H1 (cell line): Measurements from ENCODE around the gene COMMD1. TPM values are rescaled to one million over a fixed set of nuclear protein-coding genes. Genes with fewer than 3 reads are reported as not detected.

ENCODE experiments used
- CTCF ChIA-PET: fragments of 300-600 bp; sonication (Branson Sonifier 250); formaldehyde crosslinking; loops from one replicate; lab custom pipeline; 2021; ENCODE audit not compliant: partially characterized antibody; lab: Charles Lee
- POLR2A ChIA-PET: fragments of 300-600 bp; sonication (Branson Sonifier 250); formaldehyde crosslinking; loops from one replicate; lab custom pipeline; 2021; ENCODE audit warnings: inconsistent platforms; ENCODE audit not compliant: partially characterized antibody; lab: Charles Lee
- DNase-seq, 2 experiments: peaks; one replicate each; pipeline versions ENCODE4 v3.0.0 to v3.0.0-alpha.2; 2010 to 2022; ENCODE audit warnings: low spot score in 2 of 2, low read depth in 1 of 2, mixed read lengths in 1 of 2
- FAIRE-seq: peaks from 2 replicates; lab custom pipeline; 2011; peaks lifted over from hg19 to GRCh38; lab: Jason Lieb, UNC
- H2AFZ ChIP-seq: 2 replicates; pipeline ENCODE4 v1.8.1; 2012; ENCODE audit warnings: low read length, inconsistent platforms
- H2AK5ac ChIP-seq: 2 replicates; pipeline ENCODE4 v1.6.1; 2013; ENCODE audit warnings: low read depth, low read length
- H2BK120ac ChIP-seq: replicated peaks from 2 replicates; pipeline ENCODE3; 2013; ENCODE audit warnings: low read depth, low read length, inconsistent platforms
- H2BK12ac ChIP-seq: 2 replicates; pipeline ENCODE4 v1.6.1; 2013; ENCODE audit warnings: low read depth, low read length
- H2BK15ac ChIP-seq: 2 replicates; pipeline ENCODE4 v1.6.1; 2013; ENCODE audit warnings: low read length
- H2BK20ac ChIP-seq: 2 replicates; pipeline ENCODE4 v1.6.1; 2013; ENCODE audit warnings: low read length
- H2BK5ac ChIP-seq: 2 replicates; pipeline ENCODE4 v1.6.1; 2013; ENCODE audit warnings: low read depth, low read length
- H3K14ac ChIP-seq: 2 replicates; pipeline ENCODE4 v1.6.1; 2013; ENCODE audit warnings: inconsistent platforms; ENCODE audit not compliant: insufficient read length
- H3K18ac ChIP-seq: 2 replicates; pipeline ENCODE4 v1.6.1; 2013; ENCODE audit warnings: low read length; ENCODE audit errors: extremely low read depth
- H3K23ac ChIP-seq: 2 replicates; pipeline ENCODE4 v1.6.1; 2013; ENCODE audit warnings: inconsistent platforms; ENCODE audit not compliant: insufficient read length
- H3K23me2 ChIP-seq: 2 replicates; pipeline ENCODE4 v1.6.1; 2013; ENCODE audit warnings: low read depth, low read length
- H3K27ac ChIP-seq: 2 replicates; pipeline ENCODE4 v1.6.1; 2011; ENCODE audit warnings: low read depth, low read length, inconsistent platforms
- H3K27me3 ChIP-seq, 4 experiments: replicated peaks in 1 of 4; 1 replicate in 1 of 4; 2 replicates in 3 of 4; pipeline versions ENCODE4 v1.6.1 to v1.8.1; 2011 to 2013; ENCODE audit warnings: low read length in 3 of 4, mild to moderate bottlenecking in 3 of 4, inconsistent platforms in 2 of 4, mixed read lengths in 2 of 4, moderate library complexity in 1 of 4; ENCODE audit not compliant: control insufficient read depth in 3 of 4, insufficient read depth in 3 of 4; ENCODE audit errors: extremely low read depth in 1 of 4
- H3K36me3 ChIP-seq, 4 experiments: 2 replicates each; pipeline versions ENCODE4 v1.6.1 to v1.8.1; 2011 to 2013; ENCODE audit warnings: mild to moderate bottlenecking in 4 of 4, low read length in 3 of 4, moderate library complexity in 2 of 4, control low read depth in 1 of 4, inconsistent platforms in 1 of 4; ENCODE audit not compliant: insufficient read depth in 4 of 4, control insufficient read depth in 2 of 4
- H3K4ac ChIP-seq: replicated peaks from 2 replicates; pipeline ENCODE3; 2013; ENCODE audit warnings: low read length, low read depth, mixed read lengths, inconsistent platforms; ENCODE audit not compliant: insufficient read length
- H3K4me1 ChIP-seq, 4 experiments: replicated peaks in 1 of 4; 1 replicate in 1 of 4; 2 replicates in 3 of 4; pipeline versions ENCODE4 v1.6.1 to v1.8.1; 2011 to 2013; ENCODE audit warnings: low read length in 3 of 4, inconsistent platforms in 2 of 4, mixed read lengths in 1 of 4; ENCODE audit not compliant: insufficient read depth in 4 of 4, control insufficient read depth in 3 of 4
- H3K4me2 ChIP-seq, 2 experiments: 2 replicates each; pipeline versions ENCODE4 v1.6.1 to v1.8.1; 2011 to 2013; ENCODE audit warnings: low read depth in 2 of 2, low read length in 2 of 2, control low read depth in 1 of 2, inconsistent platforms in 1 of 2, mild to moderate bottlenecking in 1 of 2; ENCODE audit not compliant: insufficient read depth in 1 of 2
- H3K4me3 ChIP-seq, 4 experiments: fragments of 200-600, 300-600 bp in 1 of 4; sonication (generic), shearing (Covaris generic), sonication (Bioruptor Twin) in 1 of 4; 2 replicates each; pipeline versions ENCODE4 v1.5.1 to v1.8.1; 2011 to 2016; ENCODE audit warnings: low read length in 4 of 4, low read depth in 3 of 4, control low read depth in 2 of 4, inconsistent platforms in 2 of 4, mild to moderate bottlenecking in 2 of 4, mixed read lengths in 1 of 4, moderate library complexity in 1 of 4; ENCODE audit not compliant: insufficient read depth in 2 of 4; ENCODE audit errors: extremely low read depth in 1 of 4
- H3K56ac ChIP-seq: replicated peaks from 2 replicates; pipeline ENCODE3; 2013; ENCODE audit warnings: low read depth, mild to moderate bottlenecking, mixed read lengths, low read length, inconsistent platforms; ENCODE audit not compliant: insufficient read length
- H3K79me1 ChIP-seq: 2 replicates; pipeline ENCODE4 v1.6.1; 2013; ENCODE audit warnings: low read depth, low read length, control low read depth
- H3K79me2 ChIP-seq, 2 experiments: 2 replicates each; pipeline versions ENCODE4 v1.6.1 to v1.8.1; 2012 to 2013; ENCODE audit warnings: low read length in 2 of 2, mild to moderate bottlenecking in 2 of 2, inconsistent platforms in 1 of 2; ENCODE audit not compliant: insufficient read depth in 2 of 2, control insufficient read depth in 1 of 2
- H3K9ac ChIP-seq, 4 experiments: replicated peaks in 1 of 4; 1 replicate in 1 of 4; 2 replicates in 3 of 4; pipeline versions ENCODE4 v1.6.1 to v1.8.1; 2011 to 2013; ENCODE audit warnings: low read depth in 3 of 4, low read length in 3 of 4, control low read depth in 2 of 4, mild to moderate bottlenecking in 2 of 4, moderate library complexity in 2 of 4, inconsistent platforms in 1 of 4; ENCODE audit errors: extremely low read depth in 1 of 4
- H3K9me3 ChIP-seq, 2 experiments: 2 replicates each; pipeline versions ENCODE4 v1.6.1 to v1.8.1; 2012 to 2013; ENCODE audit warnings: mild to moderate bottlenecking in 2 of 2, moderate library complexity in 2 of 2, control low read depth in 1 of 2, inconsistent platforms in 1 of 2, low read depth in 1 of 2, low read length in 1 of 2, mixed read lengths in 1 of 2; ENCODE audit not compliant: insufficient read depth in 2 of 2
- H4K20me1 ChIP-seq, 2 experiments: replicated peaks in 1 of 2; 2 replicates each; pipeline versions ENCODE3 to v1.8.1; 2011 to 2013; ENCODE audit warnings: inconsistent platforms in 2 of 2, low read length in 2 of 2, mild to moderate bottlenecking in 1 of 2; ENCODE audit not compliant: insufficient read depth in 2 of 2, control insufficient read depth in 1 of 2
- H4K5ac ChIP-seq: 2 replicates; pipeline ENCODE4 v1.6.1; 2013; ENCODE audit warnings: low read length, low read depth, mixed read lengths, inconsistent platforms; ENCODE audit not compliant: insufficient read length
- H4K8ac ChIP-seq: 2 replicates; pipeline ENCODE4 v1.8.0; 2013; ENCODE audit warnings: mild to moderate bottlenecking, moderate library complexity, low read length, inconsistent platforms; ENCODE audit not compliant: insufficient read depth; ENCODE audit errors: extremely low read depth
- H4K91ac ChIP-seq: replicated peaks from 2 replicates; pipeline ENCODE3; 2013; ENCODE audit warnings: low read length, mixed read lengths, inconsistent platforms; ENCODE audit not compliant: insufficient read length
- CTBP2 ChIP-seq: IDR thresholded peaks from 2 replicates; pipeline ENCODE4 v1.7.0; 2011; ENCODE audit warnings: borderline replicate concordance, mild to moderate bottlenecking, moderate library complexity, mixed read lengths, low read length; ENCODE audit not compliant: insufficient read depth, insufficient read length
- NANOG ChIP-seq: IDR thresholded peaks from 2 replicates; pipeline ENCODE4 v1.6.1; 2011; ENCODE audit warnings: low read length, low read depth, mild to moderate bottlenecking, inconsistent platforms; ENCODE audit not compliant: insufficient read depth, poor library complexity, severe bottlenecking
- POLR2AphosphoS5 ChIP-seq: IDR thresholded peaks from 2 replicates; pipeline ENCODE4 v1.6.1; 2011; ENCODE audit warnings: low read depth, low read length
- TAF1 ChIP-seq: IDR thresholded peaks from 2 replicates; pipeline ENCODE4 v1.6.1; 2011; ENCODE audit warnings: mild to moderate bottlenecking, low read depth, low read length
- TBP ChIP-seq: IDR thresholded peaks from 2 replicates; pipeline ENCODE4 v1.6.1; 2011; ENCODE audit warnings: low read depth, low read length, improper control_type of control experiment
- WGBS, 2 experiments: shearing (Covaris generic) in 1 of 2; methylation state at CpG; one replicate each; pipeline versions ENCODE4 v1.1.6 to v1.1.7; 2013 to 2015; ENCODE audit warnings: low lambda C conversion rate in 2 of 2, mixed read lengths in 2 of 2, inconsistent platforms in 1 of 2, low coverage in 1 of 2, missing lambda C conversion rate in 1 of 2; ENCODE audit not compliant: insufficient replicate concordance in 2 of 2, insufficient coverage in 1 of 2, insufficient read length in 1 of 2; ENCODE audit errors: extremely low coverage in 1 of 2, missing lambda C conversion rate in 1 of 2; 5-methylcytosine and 5-hydroxymethylcytosine counted together
- polyA plus RNA-seq, 7 experiments: library from polyadenylated mRNA; depleted of rRNA in 3 of 7; stranded (reverse) in 5 of 7; unstranded in 2 of 7; fragments of >200 nt in 5 of 7; fragments of 200-250 nt in 2 of 7; gene quantifications; 1 replicate in 5 of 7; 2 replicates in 1 of 7; 4 replicates in 1 of 7; pipeline versions ENCODE4 v1.2.1 to v1.2.3, GENCODE V29; 2011 to 2013; ENCODE audit warnings: missing spikeins in 2 of 7, mixed read lengths in 2 of 7
- total RNA-seq: library from RNA; stranded (reverse); fragmentation: NEBNext Ultra II Directional; extraction: Animal tissue kit (Norgen Biotek cat#: 25700); gene quantifications from 2 replicates; pipeline ENCODE4 v1.2.1, GENCODE V29; 2021

COMMD1 gene
- total and polyA plus RNA-seq, 2 of the 8 experiments (the other 6 are each of a cell fraction or from before 2014, with no cell fraction given): 23.5 to 28.3 TPM

DNA sequence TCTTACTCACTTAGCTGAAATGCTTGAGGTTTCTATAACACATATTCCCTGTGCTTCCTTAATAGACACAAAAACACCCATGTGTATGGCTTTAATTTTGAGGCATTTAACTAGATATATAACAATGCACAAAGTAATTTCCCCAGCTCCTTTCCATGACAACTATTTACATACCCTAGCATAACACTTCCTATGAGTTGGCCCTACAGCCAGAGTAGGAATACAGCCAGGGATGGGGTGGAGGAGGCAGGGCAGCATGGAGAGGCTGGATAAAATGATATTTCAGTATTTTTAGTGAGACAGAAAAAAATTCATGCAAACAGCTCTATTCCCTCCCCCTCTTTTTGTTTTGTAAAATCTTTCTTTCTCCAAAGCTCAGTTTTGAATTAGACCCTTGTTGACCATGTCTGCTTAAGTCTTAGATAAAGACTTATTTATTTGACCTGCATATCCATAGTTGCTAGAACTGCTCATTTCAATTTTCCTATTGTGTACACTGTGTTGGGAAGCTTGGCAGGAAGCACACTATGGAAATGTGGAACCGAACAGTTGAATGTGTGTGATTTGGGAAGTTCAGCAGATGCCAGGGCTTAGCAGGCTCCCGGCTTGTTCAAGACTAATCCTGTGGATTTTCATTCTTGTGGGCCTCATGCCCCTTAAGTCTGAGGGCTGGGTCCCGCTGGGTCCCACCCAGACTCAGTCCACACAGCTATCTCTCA lies 279.2 kb downstream of the COMMD1 start:
- no peaks in the 10 kb centered on the region for H3K79me1 ChIP-seq
- no peak overlapping the region for H4K91ac ChIP-seq
- CTCF ChIA-PET: interaction anchor here (0.6 to 1.2 kb wide), 7 partner anchors 9 to 226 kb away, joined by 3 read pairs; no protein-coding TSS in a partner anchor
- no peak overlapping the region for H3K14ac ChIP-seq
- no peaks in the 10 kb centered on the region for H3K9me3 ChIP-seq
- H3K23me2 ChIP-seq: no peaks in the 10 kb centered on the region
- no peak overlapping the region for H3K4me2 ChIP-seq
- peaks cover 0 to 2% (median 0%) of the 10 kb centered on the region in 4 experiments; a peak in 1 of 7 replicates for H3K27me3 ChIP-seq
- peaks cover 0 to 11% (median 0%) of the 10 kb centered on the region in 4 experiments; a peak in 3 of 7 replicates for H3K4me1 ChIP-seq
- DNase-seq: no peak
- H3K9ac ChIP-seq: no peak overlapping the region
- H2BK12ac ChIP-seq: no peak overlapping the region
- no peak overlapping the region for H2BK20ac ChIP-seq
- H3K18ac ChIP-seq: no peak overlapping the region
- no peak overlapping the region for H4K8ac ChIP-seq
- H4K20me1 ChIP-seq: no peaks in the 10 kb centered on the region
- no peak overlapping the region for H2AK5ac ChIP-seq
- H3K23ac ChIP-seq: no peak overlapping the region
- H3K4me3 ChIP-seq: no peak overlapping the region
- H3K56ac ChIP-seq: no peak overlapping the region
- WGBS, 2 experiments: 93% methylated on average over 3 of the region's 3 CpGs; no CpG with 5 or more reads in 1 of the 2 experiments
- H2BK5ac ChIP-seq: no peak overlapping the region
- H4K5ac ChIP-seq: no peak overlapping the region
- POLR2A ChIA-PET: interaction anchor here (1.1 kb wide), 1 partner anchor 11 kb away, joined by 3 read pairs; no protein-coding TSS in a partner anchor
- no peaks in the 10 kb centered on the region for H3K79me2 ChIP-seq
- H3K4ac ChIP-seq: no peak overlapping the region
- no peak overlapping the region for H2BK15ac ChIP-seq
- no peak overlapping the region for H2BK120ac ChIP-seq
- H2AFZ ChIP-seq: no peak overlapping the region
- no peak overlapping the region for H3K27ac ChIP-seq
- FAIRE-seq: no peak
- TF ChIP-seq CTBP2 (no peak), TAF1 (no peak), NANOG (no peak), POLR2AphosphoS5 (no peak), TBP (no peak)
- H3K36me3 ChIP-seq: no peaks in the 10 kb centered on the region
